Body of pancreas (tissue), 4 donors: ENCODE measurements around the gene RSL1D1. TPM values are rescaled to one million over a fixed set of nuclear protein-coding genes. Genes with fewer than 3 reads are reported as not detected.
A peak's percentile ranks its signal among the peaks of the same experiment; 100 is the strongest.

ENCODE experiments used
- ATAC-seq: fragments of 150-250 bp; one replicate; pipeline ENCODE4 v1.9.1; 2016
- DNase-seq, 4 donors: peaks; one replicate each; pipeline ENCODE4 v3.0.0-alpha.2; 2019
- H3K27ac ChIP-seq, 4 donors: fragments of 200-600 bp; sonication (generic); 1 replicate in 3 of 4; 2 replicates in 1 of 4; pipeline versions ENCODE4 v1.5.1 to v1.6.1; 2016 to 2019; ENCODE audit warnings: mild to moderate bottlenecking in 1 of 4, mixed read lengths in 1 of 4, moderate library complexity in 1 of 4
- H3K27me3 ChIP-seq, 2 donors: fragments of 200-600 bp; sonication (generic); one replicate each; pipeline ENCODE4 v1.6.0; 2016; ENCODE audit warnings: mild to moderate bottlenecking in 1 of 2
- H3K36me3 ChIP-seq, 2 donors: fragments of 200-600 bp; sonication (generic); replicated peaks in 1 of 2; 2 replicates each; pipeline ENCODE4 v1.5.1; 2016; ENCODE audit warnings: low read depth in 2 of 2; ENCODE audit not compliant: insufficient read depth in 1 of 2
- H3K4me1 ChIP-seq: fragments of 200-600 bp; sonication (generic); one replicate; pipeline ENCODE4 v1.6.0; 2016
- H3K4me3 ChIP-seq, 2 donors: fragments of 200-600 bp; sonication (generic); 1 replicate in 1 of 2; 2 replicates in 1 of 2; pipeline ENCODE4 v1.5.1; 2016 to 2019
- H3K9me3 ChIP-seq, 3 donors: fragments of 200-600 bp; sonication (generic); 1 replicate in 2 of 3; 2 replicates in 1 of 3; pipeline ENCODE4 v1.5.1; 2016
- CTCF ChIP-seq, 7 experiments: fragments of 450-650 bp in 4 of 7; fragments of 200-600 bp in 3 of 7; sonication (generic) in 3 of 7; IDR thresholded peaks; one replicate each; pipeline ENCODE4 v1.5.1; 2016 to 2019; ENCODE audit warnings: antibody characterized with exemption in 7 of 7
- POLR2A ChIP-seq, 3 donors: fragments of 450-650 bp; IDR thresholded peaks; one replicate each; pipeline ENCODE4 v1.6.1; 2016; ENCODE audit warnings: antibody characterized with exemption in 3 of 3, mild to moderate bottlenecking in 2 of 3
- WGBS, 2 donors: methylation state at CpG; one replicate each; pipeline ENCODE4 v1.1.5; 2017; 5-methylcytosine and 5-hydroxymethylcytosine counted together
- intact Hi-C: fragments of 100-400 bp; cut with DNase I; formaldehyde crosslinking; loops from one replicate; pipeline ENCODE4 v1.15.1; 2023
- total RNA-seq, 2 donors: library from RNA; depleted of rRNA; stranded (reverse); fragments of >200 nt; gene quantifications; one replicate each; pipeline ENCODE4 v1.1.0, GENCODE V29; 2016

The RSL1D1 gene
- total RNA-seq, 2 donors from 2014 or later, result 199 to 246 TPM

GRCh38 chr16:11797957-11798299 is 53.4 kb downstream of the RSL1D1 start:
- Histone ChIP-seq H3K9me3 (no peaks in the 10 kb centered on the region), H3K4me1 (peaks cover 48% of the 10 kb centered on the region), H3K36me3 (no peaks in the 10 kb centered on the region), H3K4me3 (peak overlapping the region; percentile 29 to 37), H3K27me3 (no peaks in the 10 kb centered on the region), H3K27ac (peak overlapping the region; percentile 82 to 99 (median 95))
- intact Hi-C loops, result no loop called here
- DNase-seq (peak in 3 of 4 donors; percentile 29 to 33 (median 32)), ATAC-seq (no peak)
- WGBS, 2 donors, result 0 to 3% methylated on average over 7 of the region's 7 CpGs
- TF ChIP-seq CTCF (IDR thresholded peaks at IDR 0.05) (no peak), POLR2A (IDR thresholded peaks at IDR 0.05) (no peak)

- peak; percentile 97 for ATAC-seq
- WGBS, 2 donors, result 0 to 17% methylated on average over 1 to 60 of the region's 80 CpGs
- intact Hi-C loops, result no loop called here
- peak within 1 kb of the TSS; percentile 92 to 99 (median 96) for H3K27ac ChIP-seq
- peak; percentile 97 to 98 (median 98) for DNase-seq
- no peaks in the 10 kb centered on the region for H3K9me3 ChIP-seq
- H3K36me3 ChIP-seq, result no peaks in the 10 kb centered on the region
- TF ChIP-seq CTCF (IDR thresholded peaks at IDR 0.05) (peak; percentile 41 to 99 (median 94)), POLR2A (IDR thresholded peaks at IDR 0.05) (peak; percentile 97 to 99 (median 99))
- peaks cover 53% of the 10 kb centered on the region for H3K4me1 ChIP-seq
- H3K4me3 ChIP-seq, result peak within 1 kb of the TSS; percentile 80 to 89
- no peaks in the 10 kb centered on the region for H3K27me3 ChIP-seq
Observed at GRCh38 chr16:11797166-11797956, 54.0 kb downstream of the RSL1D1 start, which contains the start of gene ZC3H7A. Gene ZC3H7A, minus strand, starts transcription at chr16:11797258. Its CDS starts 14,904 bp downstream, at chr16:11782354.

GRCh38 chr16:11796227-11797165 is 54.8 kb downstream of the RSL1D1 start:
- ATAC-seq, result peak; percentile 36
- intact Hi-C loops, result no loop called here
- H3K4me1 ChIP-seq, result peaks cover 62% of the 10 kb centered on the region

GRCh38 chr16:11795887-11796226 is 55.5 kb downstream of the RSL1D1 start:
- Histone ChIP-seq H3K4me3 (peak overlapping the region; percentile 80 to 89), H3K27me3 (no peaks in the 10 kb centered on the region), H3K4me1 (peaks cover 67% of the 10 kb centered on the region), H3K9me3 (no peaks in the 10 kb centered on the region), H3K27ac (peak overlapping the region; percentile 92 to 99 (median 96)), H3K36me3 (no peaks in the 10 kb centered on the region)
- intact Hi-C loops, result no loop called here
- ATAC-seq (no peak), DNase-seq (no peak)
- TF ChIP-seq POLR2A (IDR thresholded peaks at IDR 0.05), result no peak
- no peak for TF ChIP-seq CTCF (IDR thresholded peaks at IDR 0.05)
- 57 to 59% methylated on average over 8 of the region's 8 CpGs for WGBS, 2 donors

More at GRCh38 chr16:11796227-11797165, 54.8 kb downstream of the RSL1D1 start:
- peak overlapping the region; percentile 80 to 89 for H3K4me3 ChIP-seq
- no peaks in the 10 kb centered on the region for H3K9me3 ChIP-seq
- H3K27me3 ChIP-seq, result no peaks in the 10 kb centered on the region
- peak overlapping the region; percentile 92 to 99 (median 96) for H3K27ac ChIP-seq
- TF ChIP-seq POLR2A (IDR thresholded peaks at IDR 0.05), result peak in 2 of 3 donors; percentile 18 to 32
- TF ChIP-seq CTCF (IDR thresholded peaks at IDR 0.05), result no peak
- DNase-seq, result peak; percentile 59 to 70 (median 70)
- no peaks in the 10 kb centered on the region for H3K36me3 ChIP-seq
- WGBS, 2 donors, result 1 to 3% methylated on average over 33 to 89 of the region's 93 CpGs
